DOHH2 (cell line): ENCODE results near the gene C17orf114.

Source experiments
- H3F3A ChIP-seq: fragments of 200-600 bp; sonication (generic), shearing (Covaris generic); 2 replicates; pipeline ENCODE4 v1.6.0; 2016; ENCODE audit warnings: antibody characterized with exemption, mild to moderate bottlenecking; ENCODE audit not compliant: control insufficient read depth, insufficient read depth
- H3K27ac ChIP-seq: fragments of 200-600 bp; sonication (generic); 2 replicates; pipeline ENCODE4 v1.5.1; 2014; ENCODE audit warnings: low read depth, mild to moderate bottlenecking, low read length, moderate library complexity
- H3K27me3 ChIP-seq: fragments of 200-600 bp; sonication (generic); 2 replicates; pipeline ENCODE4 v1.6.1; 2014; ENCODE audit warnings: mild to moderate bottlenecking, low read length, mixed read lengths; ENCODE audit not compliant: control insufficient read depth
- H3K36me3 ChIP-seq: fragments of 200-600 bp; sonication (generic); 2 replicates; pipeline ENCODE4 v1.6.1; 2014; ENCODE audit warnings: mild to moderate bottlenecking, low read length, moderate library complexity, mixed read lengths; ENCODE audit not compliant: control insufficient read depth
- H3K4me1 ChIP-seq: fragments of 200-600 bp; sonication (generic); 2 replicates; pipeline ENCODE4 v1.6.1; 2014; ENCODE audit warnings: mild to moderate bottlenecking, low read length, mixed read lengths; ENCODE audit not compliant: control insufficient read depth
- H3K4me2 ChIP-seq: fragments of 200-600 bp; sonication (generic); 2 replicates; pipeline ENCODE4 v1.6.0; 2014; ENCODE audit warnings: mild to moderate bottlenecking, low read length, moderate library complexity
- H3K4me3 ChIP-seq: fragments of 200-600 bp; sonication (generic); 2 replicates; pipeline ENCODE4 v1.5.1; 2014; ENCODE audit warnings: mild to moderate bottlenecking, low read length, mixed read lengths
- H3K79me2 ChIP-seq: fragments of 200-600 bp; sonication (generic); 2 replicates; pipeline ENCODE4 v1.6.1; 2014; ENCODE audit warnings: mild to moderate bottlenecking, low read length, mixed read lengths; ENCODE audit not compliant: control insufficient read depth
- H3K9me2 ChIP-seq: fragments of 200-600 bp; sonication (generic); replicated peaks from 2 replicates; pipeline ENCODE4 v1.6.1; 2014; ENCODE audit warnings: mild to moderate bottlenecking, low read length, mixed read lengths; ENCODE audit not compliant: control insufficient read depth
- H3K9me3 ChIP-seq: fragments of 200-600 bp; sonication (generic); 2 replicates; pipeline ENCODE4 v1.6.1; 2014; ENCODE audit warnings: antibody characterized with exemption, low read length, mixed read lengths; ENCODE audit not compliant: control insufficient read depth, insufficient read depth
- H4K20me1 ChIP-seq: fragments of 200-600 bp; sonication (generic); 2 replicates; pipeline ENCODE4 v1.6.0; 2014; ENCODE audit warnings: low read depth, mild to moderate bottlenecking, antibody characterized with exemption, low read length, moderate library complexity; ENCODE audit not compliant: control insufficient read depth, insufficient read depth
- CTCF ChIP-seq: fragments of 200-600 bp; sonication (generic); IDR thresholded peaks from one replicate; pipeline ENCODE4 v1.5.1; 2014; ENCODE audit warnings: antibody characterized with exemption, mild to moderate bottlenecking, low read depth, low read length; ENCODE audit not compliant: poor library complexity, severe bottlenecking
- EZH2phosphoT487 ChIP-seq: fragments of 200-600 bp; sonication (generic); IDR thresholded peaks from 2 replicates; pipeline ENCODE4 v1.6.1; 2017; ENCODE audit warnings: borderline replicate concordance, mild to moderate bottlenecking, antibody characterized with exemption, low read length, moderate library complexity, mixed read lengths

The C17orf114 gene

GRCh38 chr17:4782652-4783051 is 19.5 kb downstream of the C17orf114 start:
- Histone ChIP-seq H3K27me3 (peaks cover 12% of the 10 kb centered on the region), H3K4me2 (no peak overlapping the region), H3K79me2 (no peaks in the 10 kb centered on the region), H3K4me3 (no peak overlapping the region), H3F3A (peaks cover 4% of the 10 kb centered on the region; the same call in 1 of the 2 replicates), H3K36me3 (no peaks in the 10 kb centered on the region), H4K20me1 (no peaks in the 10 kb centered on the region), H3K4me1 (no peaks in the 10 kb centered on the region), H3K9me2 (no peaks in the 10 kb centered on the region), H3K27ac (no peak overlapping the region), H3K9me3 (no peaks in the 10 kb centered on the region)
- no peak for TF ChIP-seq EZH2phosphoT487
- TF ChIP-seq CTCF: no peak

DNA sequence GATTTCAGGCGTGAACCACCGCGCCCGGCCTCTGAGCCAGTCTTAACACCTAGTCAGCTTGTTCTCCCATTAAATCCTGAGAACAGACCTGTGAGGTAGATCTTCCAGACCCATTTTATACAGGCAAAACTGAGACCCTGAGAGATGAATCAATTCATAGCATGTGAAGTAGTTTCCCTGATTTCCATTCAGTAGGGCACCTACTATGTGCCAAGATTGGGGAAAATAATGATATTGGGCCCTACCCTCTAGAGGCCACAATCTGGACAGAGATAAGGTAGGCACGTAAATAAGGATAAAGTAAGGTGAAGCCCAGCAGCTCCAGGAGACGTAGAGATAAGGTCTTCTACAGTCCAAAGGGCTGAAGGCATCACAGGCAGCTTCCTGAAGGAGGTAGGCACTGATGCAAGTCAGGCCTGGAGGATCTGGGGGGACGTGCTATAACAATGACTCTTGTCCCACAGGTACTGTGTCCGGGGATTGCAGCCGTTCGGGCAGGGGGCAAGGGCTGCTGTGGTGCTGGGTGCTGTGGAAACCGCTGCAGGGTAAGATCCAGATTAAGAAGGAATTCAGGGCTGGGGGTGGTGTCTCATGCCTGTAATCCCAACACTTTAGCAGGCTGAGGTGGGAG is 21.7 kb downstream of the C17orf114 start:
- no peaks in the 10 kb centered on the region for H3K79me2 ChIP-seq
- H3K9me3 ChIP-seq: no peaks in the 10 kb centered on the region
- H3K4me3 ChIP-seq: no peak overlapping the region
- H3F3A ChIP-seq: no peaks in the 10 kb centered on the region
- H3K4me2 ChIP-seq: no peak overlapping the region
- no peaks in the 10 kb centered on the region for H3K27me3 ChIP-seq
- no peaks in the 10 kb centered on the region for H3K36me3 ChIP-seq
- H4K20me1 ChIP-seq: no peaks in the 10 kb centered on the region
- TF ChIP-seq CTCF (no peak), EZH2phosphoT487 (no peak)
- H3K9me2 ChIP-seq: no peaks in the 10 kb centered on the region
- no peaks in the 10 kb centered on the region for H3K4me1 ChIP-seq
- H3K27ac ChIP-seq: no peak overlapping the region

DNA sequence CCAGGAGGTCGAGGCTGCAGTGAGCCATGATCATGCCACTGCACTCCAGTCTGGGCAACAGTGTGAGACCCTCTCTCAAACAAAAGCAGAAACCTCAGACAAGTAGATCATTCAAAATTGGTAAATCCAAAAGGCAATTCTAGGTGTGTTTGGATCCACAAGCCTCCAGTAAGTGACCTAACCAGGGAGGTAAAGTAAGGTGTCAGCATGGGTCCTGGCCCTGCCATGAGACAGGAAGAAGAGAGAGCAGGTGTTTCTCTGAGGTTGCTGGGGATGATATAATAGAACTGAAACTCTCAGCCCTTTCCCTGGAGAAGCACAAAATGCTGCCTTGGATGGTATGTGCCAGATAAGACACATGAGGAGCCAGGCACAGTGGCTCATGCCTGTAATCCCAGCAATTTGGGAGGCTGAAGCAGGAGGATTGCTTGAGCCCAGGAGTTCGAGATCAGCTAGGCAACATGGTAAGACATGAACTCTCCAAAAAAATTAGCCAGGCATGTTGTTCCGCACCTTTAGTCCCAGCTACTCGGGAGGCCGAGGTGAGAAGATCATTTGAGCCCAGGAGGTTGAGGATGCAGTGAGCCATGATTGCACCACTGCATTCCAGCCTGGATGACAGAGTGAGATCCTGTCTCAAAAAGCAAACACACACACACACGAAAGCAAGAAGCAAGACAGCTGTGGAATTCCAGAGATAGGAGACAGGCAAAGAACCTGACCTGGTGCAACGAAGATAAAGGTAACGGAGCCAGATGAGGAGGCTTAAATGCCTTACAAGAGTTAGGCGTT is 24.0 kb downstream of the C17orf114 start:
- H3K4me1 ChIP-seq: peaks cover 9% of the 10 kb centered on the region
- no peak overlapping the region for H3K4me3 ChIP-seq
- no peaks in the 10 kb centered on the region for H3K9me2 ChIP-seq
- H3K27me3 ChIP-seq: peaks cover 2% of the 10 kb centered on the region; the same call in 1 of the 2 replicates
- H3K27ac ChIP-seq: no peak overlapping the region
- H3K9me3 ChIP-seq: no peaks in the 10 kb centered on the region
- H3K79me2 ChIP-seq: no peaks in the 10 kb centered on the region
- no peak for TF ChIP-seq CTCF
- H4K20me1 ChIP-seq: no peaks in the 10 kb centered on the region
- no peaks in the 10 kb centered on the region for H3F3A ChIP-seq
- no peaks in the 10 kb centered on the region for H3K36me3 ChIP-seq
- H3K4me2 ChIP-seq: no peak overlapping the region
